ENCODE results near the gene ELF1.

- TF ChIP-seq EZH2 (IDR thresholded peaks at IDR 0.05; ENCODE audit: borderline replicate concordance, low read length), result no peak
- no peak for TF ChIP-seq CTCF (conservative IDR thresholded peaks at IDR 0.05 in 1 of 2, IDR thresholded peaks at IDR 0.05 in 1 of 2; ENCODE audit: extremely low read depth in 1 of 2, insufficient read depth in 1 of 2, low read depth in 1 of 2, low read length in 2 of 2)
Observed at GRCh38 chr13:40920826-40921225, 98.3 kb downstream of the ELF1 start.
